Fibroblast of lung (primary cell): ENCODE results near the gene ERICH4. TPM values are rescaled to one million over a fixed set of nuclear protein-coding genes. Genes with fewer than 3 reads are reported as not detected.

ENCODE experiments used
- DNase-seq, 2 donors: peaks; one replicate each; pipeline versions ENCODE4 v3.0.0 to v3.0.0-alpha.2; 2010; ENCODE audit warnings: low read depth in 2 of 2
- H2AFZ ChIP-seq: 2 replicates; pipeline ENCODE4 v1.5.1; 2012; ENCODE audit warnings: low read length, control low read depth, inconsistent platforms
- H3K27ac ChIP-seq: 2 replicates; pipeline ENCODE4 v1.5.1; 2011; ENCODE audit warnings: low read length, control low read depth; ENCODE audit not compliant: insufficient read depth
- H3K27me3 ChIP-seq: 2 replicates; pipeline ENCODE4 v1.5.1; 2011; ENCODE audit warnings: mild to moderate bottlenecking, low read length; ENCODE audit not compliant: control insufficient read depth, insufficient read depth
- H3K36me3 ChIP-seq: 2 replicates; pipeline ENCODE4 v1.5.1; 2011; ENCODE audit warnings: low read length; ENCODE audit not compliant: control insufficient read depth, insufficient read depth
- H3K4me1 ChIP-seq: 2 replicates; pipeline ENCODE4 v1.5.1; 2011; ENCODE audit warnings: low read length; ENCODE audit not compliant: control insufficient read depth, insufficient read depth; ENCODE audit errors: extremely low read depth
- H3K4me2 ChIP-seq: 2 replicates; pipeline ENCODE4 v1.5.1; 2011; ENCODE audit warnings: low read length, control low read depth; ENCODE audit not compliant: insufficient read depth; ENCODE audit errors: extremely low read depth
- H3K4me3 ChIP-seq, 4 experiments: fragments of 200-600 bp in 1 of 4; sonication (generic) in 1 of 4; replicated peaks in 1 of 4; 2 replicates each; pipeline ENCODE4 v1.5.1; 2011 to 2016; ENCODE audit warnings: low read length in 4 of 4, low read depth in 3 of 4, mild to moderate bottlenecking in 3 of 4, control low read depth in 2 of 4, inconsistent platforms in 1 of 4, mixed read lengths in 1 of 4; ENCODE audit not compliant: insufficient read depth in 1 of 4; ENCODE audit errors: control extremely low read depth in 1 of 4
- H3K79me2 ChIP-seq: 2 replicates; pipeline ENCODE4 v1.5.1; 2012; ENCODE audit warnings: mild to moderate bottlenecking, low read length, inconsistent platforms; ENCODE audit not compliant: control insufficient read depth, insufficient read depth
- H3K9ac ChIP-seq: 2 replicates; pipeline ENCODE4 v1.5.1; 2011; ENCODE audit warnings: mild to moderate bottlenecking, low read length, control low read depth; ENCODE audit not compliant: insufficient read depth
- H3K9me3 ChIP-seq: 2 replicates; pipeline ENCODE4 v1.5.1; 2012; ENCODE audit warnings: low read depth, low read length; ENCODE audit not compliant: control insufficient read depth, insufficient read depth
- H4K20me1 ChIP-seq: 2 replicates; pipeline ENCODE4 v1.5.1; 2011; ENCODE audit warnings: low read length; ENCODE audit not compliant: control insufficient read depth, insufficient read depth; ENCODE audit errors: extremely low read depth
- EZH2 ChIP-seq: IDR thresholded peaks from 2 replicates; pipeline ENCODE4 v1.5.1; 2012; ENCODE audit warnings: low read length, control low read depth, mild to moderate bottlenecking; ENCODE audit errors: missing control alignments
- polyA plus RNA-seq, 2 donors: library from polyadenylated mRNA; depleted of rRNA in 1 of 2; stranded (reverse) in 1 of 2; unstranded in 1 of 2; fragments of >200 nt; gene quantifications; 2 replicates each; pipeline ENCODE4 v1.2.1, GENCODE V29; 2011 to 2012; ENCODE audit warnings: missing spikeins in 1 of 2
- total RNA-seq: library from RNA; depleted of rRNA; stranded (reverse); fragments of >200 nt; gene quantifications from 2 replicates; pipeline ENCODE4 v1.2.1, GENCODE V29; 2014
- TF ChIP-seq, protein P1 (sequence below), 2 donors: IDR thresholded peaks in 1 of 2; conservative IDR thresholded peaks in 1 of 2; 1 replicate in 1 of 2; 2 replicates in 1 of 2; pipeline ENCODE4 v1.5.1; 2011 to 2012; ENCODE audit warnings: low read length in 2 of 2, control low read depth in 1 of 2, inconsistent platforms in 1 of 2, low read depth in 1 of 2, mild to moderate bottlenecking in 1 of 2

Gene ERICH4
- total and polyA plus RNA-seq, 2 donors (not counting 1 experiment from before 2014, with no cell fraction given): not detected

DNA sequence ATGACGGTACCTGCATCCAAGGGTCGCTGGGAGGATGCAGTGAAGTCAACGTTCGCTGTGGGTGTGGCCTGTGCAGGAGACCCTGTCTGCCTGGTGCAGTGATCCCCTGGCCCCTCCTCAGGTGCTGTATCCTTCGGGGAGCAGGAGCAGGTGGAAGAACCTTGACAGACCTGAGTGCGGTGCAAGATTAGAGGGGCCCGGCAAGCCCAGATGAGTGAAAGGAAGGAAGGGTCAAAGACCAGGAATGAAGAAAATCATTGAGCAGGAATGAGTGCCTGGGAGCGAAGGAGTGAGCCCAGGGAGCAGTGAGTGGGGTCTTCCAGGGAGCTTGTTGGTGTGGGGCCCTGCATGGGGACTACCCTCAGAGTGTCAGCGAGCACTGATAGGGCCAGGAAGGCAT lies 28.5 kb upstream of the ERICH4 start:
- no peak for DNase-seq

DNA sequence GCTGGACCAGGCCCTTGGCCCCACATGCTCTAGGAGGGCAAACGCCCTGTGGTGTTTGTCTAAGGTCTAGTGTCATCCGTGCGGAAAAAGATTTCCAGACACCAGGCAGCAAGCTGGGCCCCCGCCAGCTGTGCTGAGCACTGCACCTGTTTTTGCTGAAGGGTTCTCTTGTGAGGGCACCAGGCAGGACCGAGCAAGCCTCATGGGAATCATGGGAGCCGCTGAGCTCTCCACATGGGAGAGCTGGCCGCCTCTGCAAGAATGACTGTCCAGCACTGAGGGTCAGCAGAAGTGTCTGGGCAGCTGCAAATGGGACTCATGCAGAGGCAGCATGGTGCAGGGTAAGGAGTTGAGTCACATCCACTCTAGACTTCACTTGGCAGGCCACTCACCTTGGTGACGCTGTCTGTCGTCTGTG lies 27.8 kb upstream of the ERICH4 start:
- Histone ChIP-seq H3K9ac (no peak overlapping the region), H3K4me3 (no peak overlapping the region), H3K27me3 (no peaks in the 10 kb centered on the region), H4K20me1 (no peaks in the 10 kb centered on the region), H3K4me2 (no peak overlapping the region), H3K4me1 (no peaks in the 10 kb centered on the region), H3K27ac (no peak overlapping the region), H3K9me3 (no peaks in the 10 kb centered on the region), H2AFZ (no peak overlapping the region), H3K36me3 (peaks cover 5% of the 10 kb centered on the region), H3K79me2 (no peaks in the 10 kb centered on the region)
- no peak for DNase-seq
- TF ChIP-seq, protein P1, sequence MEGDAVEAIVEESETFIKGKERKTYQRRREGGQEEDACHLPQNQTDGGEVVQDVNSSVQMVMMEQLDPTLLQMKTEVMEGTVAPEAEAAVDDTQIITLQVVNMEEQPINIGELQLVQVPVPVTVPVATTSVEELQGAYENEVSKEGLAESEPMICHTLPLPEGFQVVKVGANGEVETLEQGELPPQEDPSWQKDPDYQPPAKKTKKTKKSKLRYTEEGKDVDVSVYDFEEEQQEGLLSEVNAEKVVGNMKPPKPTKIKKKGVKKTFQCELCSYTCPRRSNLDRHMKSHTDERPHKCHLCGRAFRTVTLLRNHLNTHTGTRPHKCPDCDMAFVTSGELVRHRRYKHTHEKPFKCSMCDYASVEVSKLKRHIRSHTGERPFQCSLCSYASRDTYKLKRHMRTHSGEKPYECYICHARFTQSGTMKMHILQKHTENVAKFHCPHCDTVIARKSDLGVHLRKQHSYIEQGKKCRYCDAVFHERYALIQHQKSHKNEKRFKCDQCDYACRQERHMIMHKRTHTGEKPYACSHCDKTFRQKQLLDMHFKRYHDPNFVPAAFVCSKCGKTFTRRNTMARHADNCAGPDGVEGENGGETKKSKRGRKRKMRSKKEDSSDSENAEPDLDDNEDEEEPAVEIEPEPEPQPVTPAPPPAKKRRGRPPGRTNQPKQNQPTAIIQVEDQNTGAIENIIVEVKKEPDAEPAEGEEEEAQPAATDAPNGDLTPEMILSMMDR (conservative IDR thresholded peaks at IDR 0.05 in 1 of 2, IDR thresholded peaks at IDR 0.05 in 1 of 2; ENCODE audit: low read depth in 1 of 2, low read length in 2 of 2): no peak
- TF ChIP-seq EZH2: no peak

More for the DNA sequence above, 28.5 kb upstream of the ERICH4 start:
- Histone ChIP-seq H3K36me3 (peaks cover 3% of the 10 kb centered on the region), H3K9me3 (no peaks in the 10 kb centered on the region), H3K9ac (no peak overlapping the region), H2AFZ (no peak overlapping the region), H3K4me1 (no peaks in the 10 kb centered on the region), H3K79me2 (no peaks in the 10 kb centered on the region), H3K4me2 (no peak overlapping the region), H3K27ac (no peak overlapping the region), H3K27me3 (no peaks in the 10 kb centered on the region), H3K4me3 (no peak overlapping the region), H4K20me1 (no peaks in the 10 kb centered on the region)
- TF ChIP-seq, protein P1 (conservative IDR thresholded peaks at IDR 0.05 in 1 of 2, IDR thresholded peaks at IDR 0.05 in 1 of 2; ENCODE audit: low read depth in 1 of 2, low read length in 2 of 2): no peak
- TF ChIP-seq EZH2: no peak

DNA sequence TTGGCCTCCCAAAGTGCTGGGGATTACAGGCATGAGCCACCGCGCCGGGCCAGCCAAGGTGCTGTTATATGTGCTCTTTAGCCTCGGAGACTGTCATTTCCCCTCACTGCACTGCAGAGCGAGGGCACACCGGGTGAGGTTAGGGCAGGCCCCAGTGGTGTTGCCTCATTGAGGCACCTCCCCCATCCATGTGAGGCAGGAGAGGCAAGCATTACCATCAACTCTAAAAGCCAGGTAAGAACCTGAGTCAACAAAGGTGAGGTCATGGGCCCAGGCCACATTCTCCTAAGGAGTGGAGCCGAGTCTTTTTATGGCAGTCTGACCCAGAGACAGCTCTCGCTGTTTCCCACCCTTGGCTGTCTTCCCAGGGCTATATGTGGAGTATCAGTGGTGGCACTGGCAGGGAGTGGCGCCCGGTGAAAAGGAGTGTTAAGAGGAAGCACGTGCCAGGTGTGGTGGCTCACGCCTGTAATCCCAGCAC lies 26.7 kb upstream of the ERICH4 start:
- Histone ChIP-seq H3K9me3 (no peaks in the 10 kb centered on the region), H2AFZ (no peak overlapping the region), H3K9ac (no peak overlapping the region), H4K20me1 (no peaks in the 10 kb centered on the region), H3K4me3 (no peak overlapping the region), H3K4me1 (no peaks in the 10 kb centered on the region), H3K79me2 (no peaks in the 10 kb centered on the region), H3K27ac (no peak overlapping the region), H3K36me3 (peaks cover 5% of the 10 kb centered on the region), H3K27me3 (no peaks in the 10 kb centered on the region), H3K4me2 (no peak overlapping the region)
- no peak for DNase-seq
- TF ChIP-seq, protein P1 (conservative IDR thresholded peaks at IDR 0.05 in 1 of 2, IDR thresholded peaks at IDR 0.05 in 1 of 2; ENCODE audit: low read depth in 1 of 2, low read length in 2 of 2): no peak
- TF ChIP-seq EZH2: no peak
